ENCODE results near the gene CA9. TPM values are rescaled to one million over a fixed set of nuclear protein-coding genes. Genes with fewer than 3 reads are reported as not detected.

The CA9 gene
- total RNA-seq, 1 donor from 2014 or later = 0.82 TPM

DNA sequence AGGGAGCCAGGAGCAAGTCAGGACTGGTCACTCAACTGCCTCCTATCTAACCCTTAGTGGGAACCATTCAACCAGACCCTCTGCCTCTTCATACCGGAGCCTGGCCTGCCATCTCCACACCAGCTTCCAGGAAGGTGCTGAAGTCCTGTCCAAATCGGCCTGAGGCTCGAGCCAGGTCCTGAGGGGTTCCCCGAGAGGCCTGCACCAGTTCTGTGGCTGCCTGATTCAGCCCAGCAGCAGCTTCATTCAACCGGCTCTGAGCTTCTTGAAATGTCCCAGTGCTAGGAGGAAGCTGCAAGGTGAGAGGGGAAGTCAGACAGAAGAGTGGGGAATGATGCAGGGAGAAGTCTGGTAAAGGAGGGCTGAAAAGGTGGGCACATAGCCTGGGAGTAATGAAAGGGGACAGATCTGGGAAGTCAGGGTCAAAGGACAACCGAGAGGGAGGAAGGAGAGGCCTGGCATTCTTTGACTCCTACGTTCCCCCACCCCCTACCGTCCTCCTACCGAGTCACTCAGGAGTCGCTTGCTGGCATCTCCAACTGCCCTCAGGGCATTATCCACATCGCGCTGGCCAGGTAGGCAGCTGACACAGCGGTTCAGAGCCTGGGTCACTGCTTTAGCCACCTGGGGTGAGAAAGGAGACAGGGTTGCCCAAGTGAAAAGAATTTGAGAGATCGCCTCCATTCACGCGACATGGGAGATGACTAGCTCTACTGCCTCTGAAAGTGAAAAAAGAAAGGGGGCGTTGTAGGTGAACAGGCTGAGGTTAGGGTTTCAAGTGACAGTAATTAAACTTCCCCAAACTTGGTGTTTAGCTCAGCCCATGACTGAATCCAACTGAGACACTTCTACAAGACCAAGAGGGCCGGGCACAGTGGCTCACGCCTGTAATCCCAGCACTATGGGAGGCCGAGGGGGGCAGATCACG, 38.0 kb downstream of the CA9 start:
- FAIRE-seq (no peak), DNase-seq (ENCODE audit: low spot score in 2 of 2) (no peak)

DNA sequence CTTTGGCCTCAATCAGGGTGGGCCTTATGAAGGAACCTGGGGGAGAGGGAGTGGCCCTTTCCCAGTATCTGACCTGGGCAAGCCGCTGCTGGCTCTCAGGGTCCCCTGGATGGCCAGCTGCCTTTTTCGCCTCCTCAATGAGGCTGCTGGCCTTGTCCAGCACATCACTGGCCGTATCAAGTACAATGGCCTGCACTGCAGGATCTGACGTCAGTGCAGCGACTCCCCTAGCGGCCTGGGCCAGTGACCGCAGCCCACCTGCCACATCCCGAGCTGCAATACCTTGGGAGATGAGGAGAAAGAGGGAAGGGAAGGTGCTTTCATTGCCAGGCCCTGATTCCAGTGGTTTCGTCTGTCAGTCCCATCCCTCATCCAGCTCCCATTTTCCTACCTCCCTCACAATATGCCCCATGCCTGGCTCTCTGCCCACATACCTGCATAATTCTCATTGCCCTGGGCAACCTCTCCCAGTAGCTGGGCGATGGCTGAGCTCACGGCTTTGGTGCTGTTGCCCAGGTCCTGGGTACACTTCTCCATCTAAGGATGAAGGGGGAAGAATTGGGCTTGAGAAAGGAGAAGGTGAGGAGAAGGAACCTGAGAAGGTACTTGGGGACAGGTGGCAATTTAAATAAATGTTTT, 39.2 kb downstream of the CA9 start:
- FAIRE-seq = no peak

DNA sequence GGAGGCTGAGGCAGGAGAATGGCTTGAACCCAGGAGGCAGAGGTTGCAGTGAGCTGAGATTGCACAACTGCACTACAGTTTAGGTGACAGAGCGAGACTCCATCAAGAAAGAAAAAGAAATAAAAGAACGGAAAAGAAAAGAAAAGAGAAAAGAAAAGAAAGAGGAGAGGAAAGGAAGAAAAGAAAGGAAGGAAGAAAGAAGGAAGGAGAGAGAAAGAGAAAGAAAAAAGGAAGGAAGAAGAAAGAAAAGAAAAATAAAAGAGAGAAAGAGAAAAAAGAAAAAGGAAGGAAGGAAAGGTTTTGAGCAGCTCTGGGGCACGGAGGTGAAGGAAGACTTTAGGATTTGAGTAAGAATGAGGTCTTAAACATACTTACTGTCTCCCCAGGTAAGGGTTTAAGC, 39.9 kb downstream of the CA9 start:
- DNase-seq (ENCODE audit: low spot score in 2 of 2) (no peak), FAIRE-seq (no peak)

More for the DNA sequence above, 39.2 kb downstream of the CA9 start:
- no peak for DNase-seq (ENCODE audit: low spot score in 2 of 2)

DNA sequence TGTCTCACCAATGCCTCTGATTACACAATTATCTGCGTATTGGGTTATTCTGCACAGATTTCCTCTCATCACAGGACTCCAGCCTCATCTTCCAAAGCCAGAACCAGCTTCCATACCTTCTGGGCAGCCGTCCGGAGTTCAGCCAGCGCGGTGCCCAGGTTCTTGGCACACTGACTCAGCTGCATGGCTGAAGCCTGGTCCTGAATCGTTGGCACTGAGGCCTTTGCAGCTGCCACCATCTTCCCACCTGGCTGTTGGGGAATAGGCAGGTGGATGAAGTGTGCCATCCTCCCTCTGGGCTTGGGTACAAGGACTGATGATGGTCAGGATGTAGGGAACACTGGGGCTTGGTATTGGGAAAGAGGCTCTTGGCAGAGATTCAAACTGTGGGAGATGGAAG, 40.4 kb downstream of the CA9 start:
- no peak for FAIRE-seq
- DNase-seq (ENCODE audit: low spot score in 2 of 2) = no peak

DNA sequence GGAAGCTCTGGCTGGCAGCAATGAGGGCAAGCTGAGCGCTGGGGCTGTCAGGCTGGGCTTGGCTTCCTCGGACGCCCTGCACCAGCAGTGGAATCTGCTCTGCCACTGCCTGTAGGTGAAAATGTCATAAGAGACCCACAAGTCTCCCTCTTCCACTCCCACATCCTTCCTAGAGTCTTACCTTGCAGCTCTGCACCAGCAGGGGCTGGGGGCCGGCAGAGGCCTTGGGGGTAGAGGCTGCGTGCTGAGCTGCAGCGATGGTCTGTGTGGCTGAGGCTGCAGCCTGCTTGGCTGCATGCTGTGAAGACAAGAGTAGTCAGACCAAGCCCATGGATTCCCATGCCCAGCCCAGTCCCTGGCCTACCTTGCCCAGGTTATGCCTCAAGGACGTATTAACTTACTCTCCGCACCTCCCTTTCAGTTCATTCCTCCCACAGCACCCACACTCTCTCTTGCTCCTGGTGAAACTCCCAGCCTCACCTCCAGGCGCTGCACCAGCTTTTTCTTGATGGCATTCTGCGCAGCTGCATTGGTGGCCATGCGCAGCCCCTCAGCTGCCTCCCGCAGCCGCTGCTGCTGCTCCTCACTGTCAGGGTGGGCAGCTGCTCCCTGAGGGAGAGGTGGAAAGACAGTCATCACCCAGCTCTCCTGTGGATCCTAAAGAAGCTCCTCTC, 41.0 kb downstream of the CA9 start:
- no peak for DNase-seq (ENCODE audit: low spot score in 2 of 2)
- no peak for FAIRE-seq

DNA sequence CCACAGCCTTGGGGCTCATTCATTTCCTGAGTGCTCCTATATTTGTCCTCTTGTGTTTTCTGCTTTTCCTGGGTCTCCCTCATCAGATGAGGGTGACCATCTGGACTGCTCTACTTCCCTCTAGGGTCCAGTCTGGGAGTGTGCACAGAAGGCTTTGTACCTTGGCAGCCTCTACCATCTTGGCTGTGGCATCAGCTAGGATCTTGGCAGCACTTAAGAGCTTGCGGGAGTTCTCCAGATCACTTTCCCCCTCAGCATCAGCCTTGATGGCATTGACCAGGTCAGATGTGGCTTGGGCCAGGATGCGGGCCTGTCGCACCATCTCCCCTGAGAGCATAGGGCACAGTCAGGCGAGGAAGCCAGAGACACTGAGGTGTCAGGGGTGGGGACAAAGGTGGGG, 42.5 kb downstream of the CA9 start:
- DNase-seq (ENCODE audit: low spot score in 2 of 2) = no peak
- no peak for FAIRE-seq

DNA sequence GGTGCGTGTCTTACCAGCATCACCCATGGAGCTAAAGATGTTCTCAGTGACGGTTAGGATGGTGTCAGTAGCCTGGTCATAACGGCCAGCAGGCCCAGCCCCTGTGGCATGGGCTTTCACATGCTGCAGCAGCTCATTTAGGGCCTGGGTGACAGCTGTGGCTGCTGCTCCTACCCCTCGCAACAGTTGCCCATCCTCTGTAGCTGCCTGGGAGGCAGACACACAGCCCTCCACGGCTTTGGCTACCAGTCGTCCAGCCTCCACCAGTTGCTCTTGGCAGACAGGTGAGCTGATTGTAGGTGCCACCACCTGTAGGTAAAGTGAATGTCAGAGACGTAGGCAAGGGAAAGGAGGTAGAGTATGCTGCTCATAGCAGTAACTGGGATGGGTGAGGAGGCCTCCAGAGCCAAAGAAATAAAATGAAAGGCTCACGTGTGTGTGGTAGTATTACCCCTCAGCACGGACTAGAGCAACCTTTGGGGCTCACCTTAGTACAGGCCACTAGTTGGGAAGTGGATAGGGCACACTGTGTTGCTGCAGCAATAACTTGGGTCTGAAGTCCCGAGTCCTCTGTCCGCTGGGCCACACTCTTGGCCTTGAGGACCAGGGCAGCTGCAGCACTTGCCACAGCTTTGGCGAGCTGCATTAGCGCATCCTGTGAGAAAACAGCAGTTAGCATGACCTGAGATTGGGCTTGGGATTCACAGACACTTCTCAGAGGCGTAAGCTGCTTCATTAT, 43.6 kb downstream of the CA9 start:
- FAIRE-seq (no peak), DNase-seq (ENCODE audit: low spot score in 2 of 2) (no peak)

DNA sequence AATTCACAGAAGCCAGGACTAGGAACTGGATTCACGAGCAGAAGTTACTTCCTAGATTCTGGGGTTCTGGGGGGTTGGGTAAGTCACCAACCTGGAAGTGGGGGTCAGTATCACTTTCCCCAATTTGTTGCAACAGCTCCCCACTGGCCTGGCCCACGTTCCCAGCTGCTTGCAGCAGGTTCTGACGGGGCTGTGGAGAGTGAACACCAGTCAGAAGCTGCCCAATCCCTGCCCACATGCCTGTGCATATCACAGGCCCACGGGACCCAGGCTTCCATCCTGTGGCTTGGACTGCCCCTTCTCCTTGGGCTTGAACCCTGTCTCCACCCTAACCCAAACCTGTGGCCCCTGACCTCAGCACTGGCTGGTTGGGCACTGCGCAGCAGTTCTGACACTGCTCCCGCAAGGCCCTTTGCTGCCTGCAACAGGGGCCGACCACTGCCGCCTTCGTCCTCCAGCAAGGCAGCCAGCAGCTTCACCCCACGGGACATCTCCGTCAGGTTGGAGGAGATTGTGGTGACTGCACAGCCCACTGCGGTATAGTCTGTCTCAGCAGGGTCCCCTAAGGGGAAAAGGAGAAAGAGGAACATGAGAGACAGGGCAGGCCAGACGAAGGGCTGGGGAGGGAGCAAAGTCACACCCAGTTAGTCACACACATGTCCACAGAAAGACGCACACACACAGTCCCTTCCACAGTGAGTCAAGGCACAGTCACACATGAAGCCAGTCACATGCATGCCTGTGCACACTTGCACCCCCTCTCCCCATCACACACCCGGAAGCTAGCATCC, 45.2 kb downstream of the CA9 start:
- FAIRE-seq (no peak), DNase-seq (ENCODE audit: low spot score in 2 of 2) (no peak)

DNA sequence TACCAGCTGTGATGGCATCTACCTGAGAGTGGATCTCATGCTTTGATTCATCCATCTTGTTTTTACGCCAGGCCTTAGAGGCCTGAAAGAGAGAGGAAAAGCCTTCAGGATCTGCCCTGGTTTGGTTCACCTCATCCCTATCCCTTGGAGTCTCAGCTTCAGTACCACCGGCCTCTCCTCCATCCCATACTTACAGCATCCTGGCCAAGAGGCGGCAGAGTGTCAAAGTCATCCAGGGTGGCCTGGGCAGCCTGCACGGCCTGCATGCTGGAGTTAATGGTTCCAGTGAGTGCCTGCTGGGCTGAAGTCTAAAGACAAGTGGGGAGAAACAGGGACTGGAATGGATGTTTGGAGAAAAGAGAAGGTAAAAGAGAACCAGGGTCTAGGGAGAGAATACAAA, 45.8 kb downstream of the CA9 start:
- DNase-seq (ENCODE audit: low spot score in 2 of 2) = no peak
- FAIRE-seq = no peak

DNA sequence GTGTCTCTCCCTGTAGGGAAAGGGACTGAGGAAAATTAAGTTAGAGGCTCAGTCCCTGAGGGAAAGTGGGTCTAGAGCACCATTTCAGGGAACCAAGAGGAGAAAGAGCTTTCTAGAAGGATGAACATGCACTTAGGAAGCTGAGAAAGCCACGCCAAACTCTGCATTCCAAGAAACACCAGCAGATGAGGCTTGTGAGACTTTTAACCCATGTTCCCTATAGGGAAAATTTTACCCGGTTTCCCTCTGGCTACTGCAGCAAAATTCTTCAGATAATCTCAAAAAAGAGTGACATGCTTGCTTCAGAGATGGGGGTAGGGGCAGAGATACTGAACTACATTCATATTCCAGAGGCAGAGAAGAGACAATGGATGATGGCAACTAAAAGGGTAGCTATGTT, 49.7 kb downstream of the CA9 start:
- DNase-seq (ENCODE audit: low spot score in 2 of 2) (no peak), FAIRE-seq (no peak)

DNA sequence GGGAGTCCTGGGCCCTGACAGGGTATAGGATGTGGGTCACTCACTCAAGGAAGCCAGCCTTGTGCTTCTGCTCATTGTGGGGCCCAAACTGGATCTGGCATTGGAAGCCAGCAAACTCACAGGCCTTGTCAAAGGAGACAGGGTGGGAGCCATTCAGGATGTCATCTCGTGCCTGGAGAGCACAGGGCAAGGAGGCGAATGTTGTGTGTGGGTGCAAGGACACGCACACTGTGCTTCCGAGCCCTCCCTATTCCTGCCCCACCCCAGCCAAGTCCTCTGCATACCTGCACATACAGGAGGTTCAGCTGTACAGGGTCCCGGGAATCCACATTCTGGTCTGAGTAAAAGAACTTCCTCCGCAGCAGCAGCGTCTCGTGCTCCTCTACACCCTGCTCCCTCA, 50.2 kb downstream of the CA9 start:
- DNase-seq (ENCODE audit: low spot score in 2 of 2) (no peak), FAIRE-seq (no peak)

DNA sequence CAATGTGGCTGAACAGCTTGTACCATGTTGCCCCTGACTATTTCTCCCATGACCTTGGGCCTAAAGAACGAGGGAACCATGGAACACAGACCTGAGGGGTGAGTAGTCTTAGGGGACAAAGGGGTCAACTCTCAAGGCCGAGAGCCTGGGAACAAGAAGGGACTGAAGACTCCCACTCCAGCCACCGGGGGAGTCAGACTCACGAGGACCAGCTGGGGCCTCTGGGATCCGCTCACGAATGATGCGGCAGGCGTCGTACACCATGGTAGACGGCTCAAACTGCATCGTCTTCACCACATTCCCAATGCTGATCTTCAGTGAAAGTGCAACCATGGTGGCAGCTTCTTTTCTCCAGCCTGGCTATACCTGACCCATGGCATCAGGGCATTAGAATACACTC, 51.6 kb downstream of the CA9 start:
- DNase-seq (ENCODE audit: low spot score in 2 of 2) (no peak), FAIRE-seq (no peak)

DNA sequence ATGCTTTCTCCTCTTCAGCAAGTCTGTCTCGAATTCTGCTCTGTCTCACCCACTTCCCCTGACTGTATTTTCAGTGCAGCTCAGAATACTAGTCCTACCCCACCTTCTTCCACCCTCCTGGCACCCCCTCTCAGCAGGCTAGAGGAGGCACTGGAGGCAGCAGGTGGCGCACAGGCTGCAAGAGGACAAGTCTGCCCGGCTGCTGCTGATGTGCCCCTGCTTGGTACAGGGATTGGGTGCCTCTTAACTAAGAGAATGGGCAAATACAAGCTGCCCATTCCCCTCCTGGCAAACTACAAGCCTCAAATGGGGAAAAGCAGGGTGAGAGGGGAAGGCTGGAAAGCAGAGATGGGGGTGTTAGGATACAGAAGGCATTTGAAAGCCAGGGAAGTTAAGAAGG, 53.2 kb downstream of the CA9 start:
- no peak for DNase-seq (ENCODE audit: low spot score in 2 of 2)
- FAIRE-seq = no peak

DNA sequence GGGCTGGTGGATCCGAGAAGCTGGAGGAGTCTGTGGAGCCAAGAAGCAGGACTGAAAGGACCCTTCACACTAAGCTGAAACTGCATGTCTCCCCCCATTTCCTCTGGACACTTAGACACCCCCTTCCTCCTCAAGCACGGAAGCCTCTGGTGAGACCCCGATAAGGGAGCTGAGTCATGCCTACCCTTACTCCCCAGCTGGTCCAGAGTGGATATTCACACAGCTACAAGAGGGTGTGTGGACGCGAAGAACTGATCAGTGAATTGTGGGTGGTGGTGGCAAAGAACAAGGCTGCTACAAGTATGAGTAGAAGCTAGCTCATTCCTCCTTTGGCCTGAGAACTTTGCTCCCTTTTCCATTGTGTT, 53.9 kb downstream of the CA9 start:
- DNase-seq (ENCODE audit: low spot score in 2 of 2) (no peak), FAIRE-seq (no peak)

DNA sequence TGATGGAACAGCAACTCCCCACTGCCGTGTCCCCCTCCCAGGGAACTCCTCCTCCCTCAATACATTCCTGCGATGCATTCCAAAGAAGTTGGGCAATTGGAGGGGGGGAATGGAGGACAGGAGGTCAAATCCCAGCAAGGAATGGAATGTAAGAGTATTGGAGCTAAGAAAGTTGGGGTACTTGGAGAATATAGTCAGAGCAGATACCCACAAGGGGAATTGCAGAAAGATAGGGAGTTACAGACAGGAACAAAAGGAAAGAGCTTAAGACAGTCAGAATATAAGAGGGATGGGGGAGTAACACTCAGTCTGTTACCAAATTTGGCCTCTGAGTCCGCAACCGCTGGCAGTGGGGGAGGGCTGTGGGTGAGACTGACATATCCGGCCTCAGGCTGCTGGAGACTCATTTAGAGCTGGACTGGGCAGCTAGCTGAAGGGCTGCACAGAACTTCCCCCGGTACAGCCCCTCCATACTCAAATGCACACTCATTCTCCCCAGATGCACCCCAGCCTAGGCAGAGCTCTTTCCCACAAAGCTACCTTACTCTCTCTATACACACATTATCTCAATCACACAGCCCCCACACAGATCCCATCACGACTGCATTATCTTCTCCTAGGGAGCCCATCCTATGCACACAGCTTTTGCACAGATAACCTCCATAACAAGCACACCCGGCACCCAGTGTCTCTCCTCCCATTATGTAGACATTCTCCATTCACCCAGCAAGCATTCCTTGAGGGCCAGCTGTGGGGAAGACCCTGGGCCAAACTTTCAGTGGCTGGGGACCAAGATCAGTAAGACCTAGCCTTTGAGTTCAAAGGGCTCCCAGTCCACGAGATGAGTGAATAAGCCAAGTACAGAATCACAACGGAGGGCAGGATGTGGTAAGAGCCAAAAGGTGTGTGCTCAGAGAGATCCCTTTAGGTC, 54.6 kb downstream of the CA9 start:
- DNase-seq (ENCODE audit: low spot score in 2 of 2) (no peak), FAIRE-seq (no peak)

DNA sequence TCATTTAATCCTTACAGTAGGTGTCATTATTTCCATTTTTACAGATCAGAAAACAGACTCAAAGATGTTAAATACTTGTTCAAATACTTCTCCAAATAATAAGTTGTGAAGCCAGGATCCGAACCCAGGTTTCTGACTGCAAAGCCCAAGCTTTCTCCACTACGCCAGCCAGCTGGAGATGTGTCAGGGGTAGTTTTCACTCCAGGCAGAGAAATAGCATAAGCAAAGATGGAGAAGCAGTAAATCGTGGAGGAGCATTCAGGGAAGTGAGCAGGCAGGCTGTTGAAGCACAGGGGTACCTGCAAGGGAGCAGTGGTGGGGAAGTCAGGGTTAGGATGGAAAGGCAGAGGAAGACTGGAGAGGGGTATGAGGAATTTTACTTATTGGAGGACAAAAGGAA, 55.4 kb downstream of the CA9 start:
- FAIRE-seq (no peak), DNase-seq (ENCODE audit: low spot score in 2 of 2) (no peak)

DNA sequence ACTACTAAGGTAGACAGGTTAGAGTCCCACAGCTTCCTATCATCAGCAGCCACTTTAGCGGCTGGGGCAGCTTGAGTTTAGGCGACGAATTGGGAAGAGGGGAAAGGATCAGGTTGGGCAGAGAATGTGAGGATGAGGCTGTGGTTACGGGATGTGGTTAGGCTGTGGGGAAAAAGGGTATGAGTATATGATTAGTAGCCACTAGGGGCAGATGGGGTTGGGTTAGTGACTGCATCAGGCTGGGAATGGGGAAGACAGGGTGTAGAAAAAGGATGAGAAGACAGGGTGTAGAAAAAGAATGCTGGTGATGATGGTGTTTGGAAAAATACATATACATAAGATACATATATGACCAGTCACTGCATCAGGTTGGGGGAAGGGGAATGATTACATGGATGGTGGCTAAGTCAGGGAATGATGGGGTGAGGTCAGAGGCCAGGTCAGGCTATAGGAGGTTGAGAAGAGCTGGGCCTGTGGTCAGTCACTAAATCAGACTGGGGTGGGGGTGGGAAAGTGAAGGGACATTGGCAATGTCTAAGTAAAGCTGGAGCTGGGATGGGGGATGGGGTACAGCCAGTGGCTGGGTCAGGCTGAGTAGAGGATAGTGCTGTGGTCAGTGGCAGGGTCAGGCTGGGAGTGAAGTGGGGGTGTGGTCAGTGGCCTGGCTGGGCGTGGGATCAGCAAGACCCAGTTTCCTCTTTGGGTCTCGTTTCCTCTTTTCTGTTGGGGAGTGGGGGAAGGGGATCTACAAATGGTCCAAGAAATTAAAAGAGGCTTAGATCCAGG, 56.2 kb downstream of the CA9 start:
- DNase-seq (ENCODE audit: low spot score in 2 of 2) (no peak), FAIRE-seq (no peak)

DNA sequence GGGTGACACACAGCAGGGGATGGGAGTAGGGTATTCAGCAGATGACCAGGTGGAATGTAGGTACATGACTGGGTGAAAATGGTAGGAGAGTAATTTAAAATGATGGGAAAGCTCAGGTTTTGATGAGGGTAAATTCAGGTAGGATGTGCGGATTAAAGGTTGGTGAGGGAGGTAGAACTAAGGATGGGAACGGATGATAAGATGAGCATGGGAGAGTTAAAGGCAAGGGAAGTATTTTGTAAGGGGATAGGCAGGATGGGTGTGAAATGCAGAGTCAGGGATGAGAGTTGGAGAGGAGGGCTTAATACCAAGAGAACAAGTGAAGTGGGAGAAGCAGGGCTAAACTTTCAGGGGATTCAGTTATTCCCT, 56.7 kb downstream of the CA9 start:
- FAIRE-seq (no peak), DNase-seq (ENCODE audit: low spot score in 2 of 2) (no peak)
